HL-60 (cell line): ENCODE measurements around the gene SYNGR3.

Source experiments
- CTCF ChIP-seq: IDR thresholded peaks from one replicate; pipeline ENCODE4 v1.5.1; 2011; ENCODE audit warnings: low read length, control low read depth, inconsistent platforms; ENCODE audit not compliant: insufficient read depth
- REST ChIP-seq: IDR thresholded peaks from 2 replicates; pipeline ENCODE4 v1.6.1; 2012; ENCODE audit warnings: low read depth; ENCODE audit not compliant: insufficient replicate concordance

DNA sequence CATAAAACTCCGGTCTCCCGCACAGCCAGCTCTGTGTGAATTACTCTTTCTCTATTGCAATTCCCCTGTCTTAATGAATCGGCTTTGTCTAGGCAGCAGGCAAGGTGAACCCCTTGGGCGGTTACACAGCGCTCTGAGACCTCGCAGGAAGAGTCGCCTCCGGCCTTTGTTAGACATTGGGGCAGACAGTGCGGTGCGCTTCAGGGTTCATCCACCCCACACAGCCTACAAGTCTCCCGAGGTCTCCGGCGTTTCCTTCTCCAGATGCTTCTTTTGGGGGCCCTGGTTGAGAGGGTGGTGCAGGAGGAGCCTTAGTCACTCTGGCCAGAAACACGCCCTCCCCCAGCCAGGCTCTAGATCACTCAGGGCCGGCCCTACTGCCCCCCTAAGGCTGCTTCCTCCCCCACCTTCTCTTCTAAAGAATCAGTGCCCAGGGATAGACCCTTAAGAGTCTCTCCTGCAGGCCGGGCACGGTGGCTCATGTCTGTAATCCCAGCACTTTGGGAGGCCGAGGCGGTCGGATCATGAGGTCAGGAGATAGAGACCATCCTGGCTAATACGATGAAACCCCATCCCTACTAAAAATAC is 45.1 kb upstream of the SYNGR3 start:
- no peak for TF ChIP-seq CTCF
- no peak for TF ChIP-seq REST
